GM12892 (cell line): Measurements from ENCODE around the gene SLITRK3.

Experiments
- POLR2A ChIP-seq: IDR thresholded peaks from 2 replicates; pipeline ENCODE4 v1.6.1; 2011; ENCODE audit warnings: low read depth, low read length, control low read depth
- POLR2AphosphoS5 ChIP-seq: IDR thresholded peaks from 2 replicates; pipeline ENCODE4 v1.6.1; 2011; ENCODE audit warnings: low read depth, low read length, control low read depth

GRCh38 chr3:165197481-165197800 lies 1.3 kb upstream of the SLITRK3 start:
- TF ChIP-seq POLR2A (no peak), POLR2AphosphoS5 (no peak)
